ENCODE results near the gene PRKCH. TPM values are rescaled to one million over a fixed set of nuclear protein-coding genes. Genes with fewer than 3 reads are reported as not detected.

PRKCH gene
- total RNA-seq, 2 donors from 2014 or later, result 24.6 to 73.6 TPM

DNA sequence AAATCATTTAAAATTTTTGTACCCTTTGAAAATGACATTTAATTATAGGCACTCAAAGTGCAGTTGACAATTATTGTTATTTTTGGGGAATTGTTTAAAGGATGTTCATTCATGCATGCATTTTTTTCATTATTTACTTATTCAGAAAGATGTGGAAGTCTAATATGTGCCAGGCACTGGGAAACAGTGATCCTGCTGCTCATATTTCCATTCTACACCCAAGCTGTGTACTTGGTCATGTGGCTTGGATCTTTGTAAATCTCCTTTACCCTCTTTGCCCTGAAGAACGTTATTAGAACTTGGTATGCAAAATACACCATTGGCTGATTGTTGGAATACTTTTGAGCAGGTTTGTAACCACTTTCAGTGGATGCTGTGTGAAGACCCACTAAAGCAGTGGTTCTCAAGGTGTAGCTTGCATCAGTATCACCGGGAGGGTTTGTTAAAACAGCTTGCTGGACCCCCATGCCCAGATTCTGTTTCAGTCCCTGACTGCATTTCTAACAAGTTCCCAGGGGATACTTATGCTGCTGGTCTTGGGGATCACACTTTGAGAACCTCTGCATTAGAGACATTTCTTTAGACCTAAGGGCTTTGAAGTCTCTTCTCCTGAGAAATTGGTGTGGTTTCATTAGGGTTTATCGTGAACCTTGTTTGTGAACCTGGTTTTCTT lies 47.5 kb downstream of the PRKCH start:
- Histone ChIP-seq H3K9me3 (no peaks in the 10 kb centered on the region), H3K4me1 (ENCODE audit: control insufficient read depth in 1 of 2, low read depth in 2 of 2) (peaks cover 0 to 4% of the 10 kb centered on the region in 2 donors), H3K27me3 (replicated peaks; ENCODE audit: insufficient read depth) (no peaks in the 10 kb centered on the region), H3K4me3 (no peak overlapping the region), H3K36me3 (no peaks in the 10 kb centered on the region), H3K27ac (no peak overlapping the region)
- DNase-seq (ENCODE audit: low spot score) (no peak), ATAC-seq (ENCODE audit: insufficient number of reproducible peaks, low FRiP score, low read depth) (peak; percentile 9)
- TF ChIP-seq, protein P1, sequence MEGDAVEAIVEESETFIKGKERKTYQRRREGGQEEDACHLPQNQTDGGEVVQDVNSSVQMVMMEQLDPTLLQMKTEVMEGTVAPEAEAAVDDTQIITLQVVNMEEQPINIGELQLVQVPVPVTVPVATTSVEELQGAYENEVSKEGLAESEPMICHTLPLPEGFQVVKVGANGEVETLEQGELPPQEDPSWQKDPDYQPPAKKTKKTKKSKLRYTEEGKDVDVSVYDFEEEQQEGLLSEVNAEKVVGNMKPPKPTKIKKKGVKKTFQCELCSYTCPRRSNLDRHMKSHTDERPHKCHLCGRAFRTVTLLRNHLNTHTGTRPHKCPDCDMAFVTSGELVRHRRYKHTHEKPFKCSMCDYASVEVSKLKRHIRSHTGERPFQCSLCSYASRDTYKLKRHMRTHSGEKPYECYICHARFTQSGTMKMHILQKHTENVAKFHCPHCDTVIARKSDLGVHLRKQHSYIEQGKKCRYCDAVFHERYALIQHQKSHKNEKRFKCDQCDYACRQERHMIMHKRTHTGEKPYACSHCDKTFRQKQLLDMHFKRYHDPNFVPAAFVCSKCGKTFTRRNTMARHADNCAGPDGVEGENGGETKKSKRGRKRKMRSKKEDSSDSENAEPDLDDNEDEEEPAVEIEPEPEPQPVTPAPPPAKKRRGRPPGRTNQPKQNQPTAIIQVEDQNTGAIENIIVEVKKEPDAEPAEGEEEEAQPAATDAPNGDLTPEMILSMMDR (IDR thresholded peaks at IDR 0.05), result no peak

DNA sequence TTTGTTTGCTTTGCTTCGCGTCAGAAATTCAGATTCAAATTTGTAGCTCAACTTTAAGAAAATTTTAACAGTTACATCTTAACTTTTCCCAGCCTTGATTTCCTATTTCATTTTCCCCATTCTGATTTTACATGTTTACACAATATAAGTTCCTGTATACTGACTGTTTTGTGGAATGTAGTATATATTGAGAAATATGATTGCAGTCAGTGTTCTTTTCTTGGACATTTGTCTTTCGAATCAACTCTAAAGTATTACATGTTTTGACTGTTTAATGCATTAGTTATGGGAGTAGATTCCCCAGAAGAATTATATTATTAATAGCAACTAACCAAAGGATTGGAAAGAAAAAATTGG lies 48.1 kb downstream of the PRKCH start:
- DNase-seq (ENCODE audit: low spot score), result no peak
- Histone ChIP-seq H3K27me3 (replicated peaks; ENCODE audit: insufficient read depth) (no peaks in the 10 kb centered on the region), H3K4me3 (no peak overlapping the region), H3K4me1 (ENCODE audit: control insufficient read depth in 1 of 2, low read depth in 2 of 2) (peaks cover 0 to 4% of the 10 kb centered on the region in 2 donors), H3K27ac (no peak overlapping the region), H3K9me3 (peaks cover 5% of the 10 kb centered on the region), H3K36me3 (no peaks in the 10 kb centered on the region)
- TF ChIP-seq, protein P1 (IDR thresholded peaks at IDR 0.05), result no peak
- no peak for ATAC-seq (ENCODE audit: insufficient number of reproducible peaks, low FRiP score, low read depth)

DNA sequence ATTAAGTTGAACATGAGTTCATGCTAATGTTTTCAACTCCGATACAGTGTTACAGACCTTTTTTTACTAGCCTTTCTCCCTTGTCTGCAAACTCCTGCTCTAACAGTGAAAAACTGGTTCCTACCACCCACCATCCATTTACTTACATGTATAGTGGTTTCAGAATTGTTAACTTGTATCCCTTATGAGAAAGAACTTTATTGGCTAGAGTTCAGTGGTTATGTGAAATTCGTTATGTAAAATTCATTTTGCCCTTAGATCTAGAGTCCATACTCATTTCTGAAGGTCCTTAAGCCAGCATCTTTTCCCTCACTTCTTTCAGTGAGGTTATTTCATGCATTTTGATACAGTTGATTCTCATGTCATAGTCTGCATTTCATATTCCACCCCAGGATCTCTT lies 51.0 kb downstream of the PRKCH start:
- Histone ChIP-seq H3K9me3 (peaks cover 11% of the 10 kb centered on the region), H3K27ac (no peak overlapping the region), H3K27me3 (replicated peaks; ENCODE audit: insufficient read depth) (no peaks in the 10 kb centered on the region), H3K36me3 (no peaks in the 10 kb centered on the region), H3K4me3 (no peak overlapping the region), H3K4me1 (ENCODE audit: control insufficient read depth in 1 of 2, low read depth in 2 of 2) (no peaks in the 10 kb centered on the region)
- TF ChIP-seq, protein P1 (IDR thresholded peaks at IDR 0.05), result no peak
- no peak for ATAC-seq (ENCODE audit: insufficient number of reproducible peaks, low FRiP score, low read depth)
- no peak for DNase-seq (ENCODE audit: low spot score)

- no peak for DNase-seq (ENCODE audit: low spot score)
Measured at GRCh38 chr14:61372842-61373555, 51.6 kb downstream of the PRKCH start.

GRCh38 chr14:61374284-61374683 lies 52.9 kb downstream of the PRKCH start:
- Histone ChIP-seq H3K4me1 (ENCODE audit: control insufficient read depth in 1 of 2, low read depth in 2 of 2) (no peaks in the 10 kb centered on the region), H3K36me3 (no peaks in the 10 kb centered on the region), H3K4me3 (no peak overlapping the region), H3K27ac (no peak overlapping the region), H3K27me3 (replicated peaks; ENCODE audit: insufficient read depth) (no peaks in the 10 kb centered on the region), H3K9me3 (peaks cover 11% of the 10 kb centered on the region)
- ATAC-seq (ENCODE audit: insufficient number of reproducible peaks, low FRiP score, low read depth), result no peak
- TF ChIP-seq, protein P1 (IDR thresholded peaks at IDR 0.05), result no peak
- DNase-seq (ENCODE audit: low spot score), result no peak

More at GRCh38 chr14:61372842-61373555, 51.6 kb downstream of the PRKCH start:
- Histone ChIP-seq H3K9me3 (peaks cover 11% of the 10 kb centered on the region), H3K36me3 (no peaks in the 10 kb centered on the region), H3K27me3 (replicated peaks; ENCODE audit: insufficient read depth) (no peaks in the 10 kb centered on the region), H3K4me1 (ENCODE audit: control insufficient read depth in 1 of 2, low read depth in 2 of 2) (no peaks in the 10 kb centered on the region), H3K27ac (no peak overlapping the region), H3K4me3 (no peak overlapping the region)
- no peak for ATAC-seq (ENCODE audit: insufficient number of reproducible peaks, low FRiP score, low read depth)
- TF ChIP-seq, protein P1 (IDR thresholded peaks at IDR 0.05), result no peak

Data from thoracic aorta (tissue), 2 donors.